Astrocyte of the hippocampus (primary cell): ENCODE data around the gene CCR7.

Experiments
- DNase-seq: peaks from one replicate; pipeline ENCODE4 v3.0.0; 2011; ENCODE audit warnings: low read depth, low spot score

Gene CCR7, protein sequence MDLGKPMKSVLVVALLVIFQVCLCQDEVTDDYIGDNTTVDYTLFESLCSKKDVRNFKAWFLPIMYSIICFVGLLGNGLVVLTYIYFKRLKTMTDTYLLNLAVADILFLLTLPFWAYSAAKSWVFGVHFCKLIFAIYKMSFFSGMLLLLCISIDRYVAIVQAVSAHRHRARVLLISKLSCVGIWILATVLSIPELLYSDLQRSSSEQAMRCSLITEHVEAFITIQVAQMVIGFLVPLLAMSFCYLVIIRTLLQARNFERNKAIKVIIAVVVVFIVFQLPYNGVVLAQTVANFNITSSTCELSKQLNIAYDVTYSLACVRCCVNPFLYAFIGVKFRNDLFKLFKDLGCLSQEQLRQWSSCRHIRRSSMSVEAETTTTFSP

DNA sequence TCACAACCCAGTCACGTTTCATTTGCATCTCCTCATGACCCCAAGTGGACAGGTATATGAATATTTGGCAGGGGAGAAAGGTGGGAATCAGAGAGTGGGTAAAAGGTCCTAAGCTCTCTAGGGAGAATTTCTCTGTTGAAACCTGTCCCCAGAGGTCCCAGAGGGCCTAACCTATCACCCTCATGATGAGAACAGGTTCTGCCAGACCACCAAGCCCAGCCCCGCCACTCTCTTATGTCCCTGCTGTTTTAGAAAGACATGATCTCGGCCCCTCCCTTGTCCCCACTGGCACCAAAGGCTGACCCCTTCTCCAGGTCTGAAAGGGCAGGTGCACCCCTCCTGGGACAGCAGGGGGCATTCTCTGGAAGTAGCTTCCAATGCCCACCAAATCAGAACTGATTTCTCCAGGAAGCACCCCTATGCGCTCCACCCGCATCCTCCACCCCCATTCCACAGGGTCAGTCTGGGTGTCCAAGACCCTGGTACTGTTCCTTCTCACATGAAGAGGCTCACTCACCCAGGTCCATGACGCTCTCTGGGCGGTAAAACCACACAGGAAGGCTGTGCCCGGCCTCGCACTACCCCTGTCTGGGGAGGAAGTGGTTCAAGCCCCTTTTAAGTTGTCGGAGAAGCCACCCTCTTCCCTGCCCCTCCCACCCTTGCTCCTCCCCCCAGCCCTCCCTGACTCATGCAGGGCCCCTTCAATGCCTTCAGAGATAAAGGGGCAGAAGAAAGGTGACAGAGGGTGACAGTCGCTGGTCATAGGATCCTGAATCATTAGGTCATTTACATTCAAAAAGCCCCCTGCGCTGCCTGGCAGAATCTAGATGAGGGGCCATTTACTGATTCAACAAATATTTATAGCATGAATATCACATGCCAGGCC lies at the start of gene CCR7:
CCR7 (minus strand) TSS at position 590 of the 886 bp plus-strand sequence; CDS start at position 527, 63 bp downstream.
- DNase-seq = no peak

DNA sequence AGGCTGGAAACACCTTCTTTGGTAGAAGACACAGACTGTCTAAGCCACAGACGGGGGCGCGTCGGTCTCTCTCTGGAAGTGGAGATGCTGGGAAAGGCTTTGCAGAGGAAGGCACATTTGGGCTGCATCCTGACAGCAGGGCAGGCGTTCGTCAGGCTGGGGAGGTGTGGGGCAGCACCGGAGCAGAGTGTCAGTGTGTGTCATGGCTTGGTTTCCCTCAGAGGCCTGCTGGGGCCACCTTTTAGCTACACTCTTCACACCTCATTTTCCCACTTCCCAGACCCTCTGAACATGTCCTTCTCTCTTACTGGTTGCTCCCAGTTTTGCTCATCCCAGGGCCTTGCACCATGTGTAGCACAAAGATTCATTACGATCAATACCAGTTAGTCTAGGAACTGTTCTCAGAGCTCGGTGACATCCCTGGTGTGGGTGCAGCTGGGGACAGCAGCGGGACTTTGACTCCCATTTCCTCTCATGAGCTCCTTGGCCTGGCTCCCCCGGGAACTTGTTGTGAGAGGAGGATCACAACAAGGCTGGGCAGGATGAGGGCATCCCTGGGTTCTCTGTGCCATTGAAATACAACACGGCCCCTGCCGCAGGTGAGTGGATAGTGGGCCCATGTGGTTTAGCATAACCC lies 49.3 kb upstream of the CCR7 start:
- no peak for DNase-seq

DNA sequence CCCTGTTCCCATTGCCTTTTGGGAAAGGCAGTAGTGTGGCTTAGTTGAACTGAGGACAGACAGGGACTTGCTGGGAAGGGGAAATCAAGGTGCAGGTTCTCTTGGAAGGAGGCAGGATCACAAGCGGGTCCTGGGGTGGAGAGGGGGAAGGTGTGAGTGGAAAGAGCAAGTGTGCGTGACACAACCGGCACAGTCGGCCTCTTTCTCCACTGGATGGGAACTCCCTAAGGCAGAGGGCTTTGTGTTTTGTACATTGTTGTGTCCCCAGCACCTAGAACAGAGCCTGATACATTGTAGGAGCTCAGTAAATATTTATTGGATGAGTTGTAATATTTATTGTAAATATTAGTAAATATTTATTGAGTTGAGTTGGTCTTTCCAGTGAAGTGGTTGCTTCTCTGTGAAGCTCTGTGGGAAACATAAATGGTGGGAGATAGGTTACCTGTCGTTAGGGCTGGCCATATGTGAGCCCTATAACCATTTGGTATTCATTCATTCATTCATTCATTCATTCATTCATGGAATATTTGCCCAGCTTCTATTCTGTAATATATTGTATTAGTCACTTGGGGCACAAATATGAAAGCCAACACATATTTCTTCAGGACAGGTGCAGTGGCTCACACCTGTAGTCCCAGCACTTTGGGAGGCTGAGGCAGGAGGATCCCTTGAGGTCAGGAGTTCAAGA lies 48.3 kb upstream of the CCR7 start:
- no peak for DNase-seq

DNA sequence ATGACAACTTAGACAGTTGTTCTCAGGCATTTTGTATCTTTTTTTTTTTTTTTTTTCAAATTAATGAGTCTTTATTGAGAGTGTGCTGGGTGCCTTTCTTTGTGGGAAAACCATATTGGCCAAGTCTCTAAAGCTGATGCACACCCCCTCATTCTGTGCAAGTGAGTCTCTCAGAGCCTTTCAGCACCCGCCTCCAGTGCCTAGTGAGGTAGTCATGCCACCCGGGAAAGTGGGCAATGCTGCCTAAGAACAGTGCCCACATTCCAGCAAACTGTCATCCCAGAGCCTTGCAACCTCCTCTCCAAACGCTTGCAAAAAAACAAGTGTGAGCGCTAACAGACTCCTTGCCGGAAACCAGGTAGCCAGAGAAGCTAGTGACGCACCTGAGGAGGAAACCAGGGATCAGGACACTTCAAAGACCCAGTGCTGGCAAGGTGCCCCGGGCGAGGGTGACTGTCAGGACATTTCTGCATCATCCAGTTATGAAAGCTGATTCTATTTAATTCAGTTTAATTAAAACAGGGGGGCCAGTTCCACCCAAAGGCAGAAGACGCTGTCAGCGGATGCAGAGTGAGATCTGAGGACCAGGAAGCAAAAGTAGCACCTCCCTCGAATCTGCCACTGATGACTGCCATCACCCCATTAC lies 47.5 kb upstream of the CCR7 start:
- DNase-seq = no peak

DNA sequence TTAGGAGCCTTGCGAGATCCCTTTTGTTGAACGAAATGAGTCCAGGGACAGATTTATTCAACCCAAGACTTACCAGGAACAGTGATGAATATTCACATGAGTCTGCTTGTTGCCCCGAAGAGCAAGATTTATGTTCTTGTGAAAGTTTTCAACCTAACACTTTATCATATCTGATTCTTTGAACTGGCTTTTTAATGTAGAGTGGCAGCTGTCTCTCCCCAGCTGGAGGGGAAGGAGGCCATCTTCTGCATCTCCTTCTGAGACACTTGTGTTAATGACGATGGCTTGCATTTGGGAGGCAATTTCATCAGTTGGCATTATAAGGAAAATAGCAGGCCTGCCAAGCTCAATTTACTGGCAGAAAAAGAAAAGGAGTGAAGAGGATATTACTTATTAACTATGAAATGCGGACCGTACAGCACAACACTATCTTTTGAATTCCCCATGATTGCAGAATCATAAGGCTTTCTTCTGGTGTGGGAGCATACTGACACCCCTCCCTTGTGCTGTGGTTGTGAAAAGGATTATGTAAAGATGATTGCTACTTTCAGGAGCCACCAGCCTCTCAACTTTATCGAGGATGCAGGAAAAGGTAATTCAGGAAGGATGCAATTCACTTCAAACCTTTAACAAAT lies 46.7 kb upstream of the CCR7 start:
- no peak for DNase-seq

DNA sequence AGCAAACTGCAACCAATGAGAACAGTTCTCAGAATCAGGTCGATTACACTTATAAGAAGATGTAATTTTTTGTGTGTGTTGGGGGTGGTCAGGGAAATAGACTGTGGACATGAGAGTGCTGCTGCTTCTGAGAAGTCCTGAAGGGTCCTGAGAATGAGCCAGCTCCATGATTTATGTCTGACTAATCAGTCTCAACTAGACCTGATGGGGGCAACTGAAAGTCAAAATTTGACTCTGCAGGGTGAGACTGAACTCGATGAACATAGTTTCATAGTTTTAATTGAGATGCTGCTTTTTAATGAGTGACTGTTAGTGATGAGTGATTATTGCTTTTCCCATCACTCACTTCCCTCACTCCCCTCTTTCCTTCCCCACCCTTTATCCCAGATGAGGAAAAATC lies 45.1 kb upstream of the CCR7 start:
- DNase-seq = no peak

DNA sequence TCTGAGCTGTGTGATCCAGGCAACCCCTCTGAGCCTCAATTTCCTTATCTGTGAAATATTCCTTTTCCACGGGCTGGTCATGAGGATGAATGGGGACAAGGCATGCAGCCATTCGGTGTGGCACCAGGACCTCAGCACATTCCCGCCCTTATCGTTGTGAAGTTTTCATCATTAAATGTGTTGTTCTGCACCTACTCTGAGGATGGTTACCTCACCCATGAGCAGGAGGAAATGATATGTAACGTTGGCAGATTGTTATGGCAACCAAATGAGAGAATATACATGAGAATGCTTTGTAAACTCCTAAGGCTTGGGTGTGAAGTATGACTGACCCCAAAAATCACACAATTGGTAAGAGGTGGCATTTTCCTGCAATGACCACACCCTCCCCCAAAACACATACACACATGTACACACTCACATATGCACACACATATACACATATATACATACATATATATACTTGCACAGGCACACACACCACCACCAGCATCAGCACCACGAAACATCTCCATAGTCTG lies 42.8 kb upstream of the CCR7 start:
- no peak for DNase-seq

DNA sequence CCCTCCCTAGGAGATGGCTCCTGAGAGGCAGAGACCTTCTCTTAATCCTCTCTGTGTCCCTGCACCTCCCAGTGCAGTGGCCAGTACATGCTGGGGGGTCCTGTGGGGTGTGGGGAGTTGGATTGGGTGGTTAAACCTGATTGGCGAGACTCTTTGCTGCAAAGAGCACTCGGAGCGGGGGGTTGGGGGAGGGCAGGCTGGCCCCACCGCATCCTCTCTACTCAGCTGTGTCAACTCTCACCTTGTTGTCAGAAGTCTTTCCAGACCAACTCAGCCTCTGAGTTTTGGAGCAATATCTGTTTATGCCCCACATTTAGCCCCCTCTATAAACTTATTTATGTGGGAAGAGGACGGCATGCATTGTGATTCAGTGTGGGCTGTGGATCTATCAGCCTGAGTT lies 42.4 kb upstream of the CCR7 start:
- no peak for DNase-seq

DNA sequence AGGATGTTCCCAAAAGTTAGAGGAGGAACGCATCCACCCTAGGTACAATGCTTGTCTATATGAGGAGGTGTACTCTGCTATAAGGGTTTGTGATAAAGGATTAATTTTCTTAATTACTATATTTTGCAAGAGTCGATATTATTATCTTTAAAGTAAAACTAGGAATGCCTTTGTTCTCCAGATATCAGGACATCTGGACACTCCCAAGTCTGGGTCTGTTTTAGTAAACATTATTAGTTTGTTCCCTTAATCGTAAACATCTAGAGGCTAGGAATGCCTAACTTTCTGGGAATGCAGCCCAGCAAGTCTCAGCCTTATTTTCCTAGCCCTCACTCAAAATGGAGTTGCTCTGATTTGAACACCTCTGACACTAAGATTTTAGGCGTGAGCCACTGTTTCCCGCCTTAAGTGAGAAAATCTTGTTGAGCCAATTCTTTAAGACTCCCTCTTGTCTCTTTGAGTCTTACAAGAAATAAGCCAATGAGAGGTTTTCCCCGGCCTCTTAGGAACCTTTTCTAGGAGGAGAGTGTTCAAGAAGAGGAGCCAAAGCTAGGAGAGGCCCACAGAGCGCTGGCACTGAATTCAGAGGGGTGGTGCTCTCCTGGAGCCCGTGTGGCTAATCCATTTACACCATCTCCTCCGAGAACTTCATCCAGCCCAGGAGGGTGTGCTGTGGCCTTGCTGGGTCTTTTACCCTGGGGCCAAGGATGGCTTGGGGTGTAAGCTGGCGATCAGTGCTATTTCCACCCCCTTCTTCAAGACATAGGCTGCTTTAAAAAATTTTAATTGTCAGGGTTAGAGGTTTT lies 41.5 kb upstream of the CCR7 start:
- no peak for DNase-seq

DNA sequence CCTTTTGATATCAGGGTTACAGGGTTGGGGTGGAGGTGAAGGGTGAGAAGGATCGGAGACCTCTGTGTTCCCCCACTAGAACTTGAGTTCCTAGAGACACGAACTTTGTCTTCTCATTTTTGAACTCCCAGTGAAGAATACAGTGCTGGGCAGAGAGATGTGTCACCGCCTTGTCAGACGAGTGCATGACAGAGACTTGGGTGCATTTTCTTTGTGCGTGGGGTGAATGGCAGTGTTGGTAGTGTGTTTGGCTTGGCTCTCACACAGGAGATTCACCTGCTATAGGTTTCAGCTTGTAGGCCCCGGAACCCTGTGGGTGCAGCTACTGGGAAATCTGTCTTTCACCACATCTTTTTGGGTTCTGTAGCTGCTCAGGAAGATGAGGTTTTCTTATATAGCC lies 40.0 kb upstream of the CCR7 start:
- no peak for DNase-seq

DNA sequence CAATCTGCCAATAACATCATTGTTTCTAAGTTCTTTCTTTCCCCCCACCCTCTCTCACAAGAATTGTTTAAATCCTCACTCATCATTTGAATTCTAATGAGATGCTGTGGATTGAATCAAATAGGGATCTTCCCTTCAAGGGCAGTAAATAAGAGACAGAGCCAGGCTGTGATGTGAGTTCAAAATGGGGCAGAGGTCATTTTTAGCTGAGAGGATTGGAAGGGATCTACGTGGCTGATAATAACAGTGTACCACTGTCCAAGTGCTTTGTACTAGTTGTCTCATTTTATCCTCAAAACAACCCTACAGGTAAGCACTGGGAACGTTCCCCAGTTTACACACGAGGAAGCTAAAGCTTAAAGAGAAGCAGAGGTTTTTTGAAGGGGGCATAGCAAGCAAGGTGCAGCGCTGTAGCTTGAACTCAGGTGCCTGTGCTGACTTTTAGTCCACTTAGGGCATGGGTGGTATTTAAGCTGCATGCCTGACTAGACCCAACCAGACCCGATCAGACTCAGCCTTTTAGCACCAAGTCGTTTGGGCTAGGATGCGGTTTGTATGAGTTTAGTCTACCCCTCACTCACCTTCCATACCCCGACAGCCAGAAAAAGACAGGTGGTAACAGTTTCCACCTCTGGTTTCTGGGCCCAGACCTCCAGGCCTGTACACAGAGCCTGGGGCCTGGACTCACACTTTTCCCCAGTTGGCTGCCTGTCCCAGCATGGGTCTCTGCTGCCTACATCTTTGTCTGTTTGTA lies 39.2 kb upstream of the CCR7 start:
- DNase-seq = no peak

DNA sequence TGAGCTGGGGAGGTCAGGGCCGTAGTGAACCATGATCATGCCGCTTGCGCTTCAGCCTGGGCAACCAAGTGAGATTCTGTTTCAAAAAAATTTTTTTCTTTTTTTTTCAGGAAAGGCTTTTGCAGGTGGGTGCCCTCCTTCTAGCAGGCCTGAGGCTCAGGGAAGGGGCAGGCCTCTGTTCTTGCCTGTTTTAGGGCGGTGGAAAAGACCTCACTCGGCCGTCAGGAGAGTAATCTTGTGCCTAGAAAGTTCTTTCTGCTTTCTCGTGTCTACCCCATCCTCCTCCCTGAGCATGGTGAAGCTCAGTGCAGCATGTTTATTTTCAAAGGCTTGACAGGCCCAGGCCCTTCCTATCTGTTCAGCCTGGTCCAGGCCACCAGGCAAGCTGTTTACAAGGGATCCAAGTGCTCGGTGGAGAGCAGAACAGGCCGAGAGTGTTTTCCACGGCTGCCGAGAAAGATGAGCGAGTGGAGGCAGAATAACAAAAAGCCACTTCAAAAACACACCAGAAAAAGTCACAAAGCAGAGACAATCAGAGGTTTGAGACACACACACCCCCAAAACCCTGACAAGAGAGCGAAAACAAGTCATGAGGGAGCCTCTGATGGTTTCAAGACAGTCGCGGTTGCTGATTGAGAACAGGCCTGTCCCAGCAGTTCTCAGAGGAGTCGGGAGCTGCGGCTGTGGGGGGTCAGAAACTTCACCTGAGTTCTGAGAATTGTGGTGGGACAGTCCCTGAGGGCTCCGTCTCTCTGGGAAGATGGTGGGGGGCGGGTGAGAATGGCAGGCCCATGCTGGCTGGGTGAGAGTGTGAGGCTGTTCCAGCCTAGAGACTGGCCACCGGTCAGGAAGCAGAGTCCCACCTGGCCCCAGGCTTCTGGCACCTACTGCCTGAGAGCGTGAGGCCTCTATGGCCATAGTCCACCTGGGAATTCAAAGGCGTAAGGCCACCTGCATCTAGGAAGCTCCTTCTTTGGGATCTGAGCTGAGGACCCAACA lies 37.5 kb upstream of the CCR7 start:
- DNase-seq = no peak

DNA sequence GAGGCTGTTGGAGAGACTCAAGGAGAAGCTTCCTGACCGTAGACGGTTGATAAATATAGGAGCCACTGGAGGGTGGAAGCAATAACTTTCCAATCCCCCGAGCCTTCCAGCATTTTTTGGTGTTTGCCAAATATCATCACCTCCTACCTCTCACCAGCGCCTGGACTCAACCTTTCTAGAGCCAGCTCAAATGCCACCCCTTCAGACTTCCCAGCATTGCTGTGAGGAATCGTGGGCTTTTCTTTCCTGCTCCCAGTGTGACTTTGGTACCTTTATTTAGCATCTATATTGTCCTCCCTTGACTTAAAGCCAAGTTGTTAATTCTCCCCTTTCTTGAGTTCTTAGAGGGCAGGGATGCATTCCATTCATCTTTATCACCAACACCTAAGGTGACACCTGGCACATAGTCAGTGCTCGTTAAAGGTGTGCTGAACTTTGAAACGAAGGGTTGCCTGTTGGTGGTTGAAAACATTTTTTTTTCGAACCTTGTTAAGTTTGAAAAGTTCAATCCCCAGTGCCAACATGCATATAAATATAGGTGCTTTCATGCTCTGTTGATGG lies 35.3 kb upstream of the CCR7 start:
- no peak for DNase-seq

DNA sequence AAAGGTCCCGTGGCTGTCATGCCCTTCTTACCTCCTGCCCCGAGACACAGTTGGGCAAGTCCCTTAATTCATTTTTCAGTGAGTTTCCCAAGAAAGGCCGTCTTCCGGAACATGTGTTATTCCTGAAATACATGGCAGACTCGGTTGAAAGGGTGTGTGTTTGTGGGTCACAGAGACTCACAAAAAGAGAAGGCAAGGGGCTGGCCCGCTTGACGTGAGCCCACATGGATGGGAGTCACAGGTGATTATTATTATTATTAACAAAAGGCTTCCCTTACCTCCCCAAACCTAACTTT lies 34.1 kb upstream of the CCR7 start:
- DNase-seq = no peak

DNA sequence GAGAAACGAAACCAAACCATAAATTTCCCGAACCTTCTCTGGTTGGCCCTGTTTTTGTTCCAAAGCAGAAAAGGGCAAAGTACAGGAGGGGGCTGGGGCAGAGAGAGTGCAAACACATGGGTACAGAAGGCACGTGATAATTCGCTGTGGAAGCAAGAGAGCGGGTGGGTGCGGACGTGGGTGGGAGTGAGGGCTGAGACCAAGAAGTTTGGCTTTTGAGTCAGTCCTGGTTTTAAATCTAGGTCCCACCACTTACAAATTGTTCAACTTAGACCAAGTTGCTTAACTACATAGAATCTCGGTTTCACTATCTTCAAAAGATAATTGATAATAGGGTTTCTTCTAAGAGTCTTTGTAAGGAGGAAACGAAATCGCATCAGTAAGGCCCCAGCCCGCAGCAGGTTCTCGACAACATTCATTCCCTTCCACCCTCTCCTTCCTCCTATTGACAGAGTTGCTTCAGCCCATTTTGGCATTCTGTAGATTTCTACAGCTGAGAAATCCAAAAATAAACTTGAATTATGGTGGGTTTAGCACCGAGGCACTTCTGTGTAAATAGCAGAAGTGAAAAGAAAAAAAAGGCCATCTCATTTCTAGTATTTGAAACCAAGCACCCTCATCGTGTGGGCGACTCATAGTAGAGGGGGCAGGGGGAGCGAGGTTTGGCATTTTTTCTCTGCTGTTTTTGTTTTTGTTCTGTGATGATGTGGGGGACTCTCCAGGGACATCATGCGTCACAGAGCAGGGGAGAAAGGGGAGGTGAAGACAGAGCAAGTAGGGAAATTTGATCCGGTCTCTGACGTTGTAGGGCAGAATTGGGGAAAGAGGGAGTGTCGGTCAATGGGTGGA lies 33.6 kb upstream of the CCR7 start:
- peak; percentile 21 for DNase-seq

DNA sequence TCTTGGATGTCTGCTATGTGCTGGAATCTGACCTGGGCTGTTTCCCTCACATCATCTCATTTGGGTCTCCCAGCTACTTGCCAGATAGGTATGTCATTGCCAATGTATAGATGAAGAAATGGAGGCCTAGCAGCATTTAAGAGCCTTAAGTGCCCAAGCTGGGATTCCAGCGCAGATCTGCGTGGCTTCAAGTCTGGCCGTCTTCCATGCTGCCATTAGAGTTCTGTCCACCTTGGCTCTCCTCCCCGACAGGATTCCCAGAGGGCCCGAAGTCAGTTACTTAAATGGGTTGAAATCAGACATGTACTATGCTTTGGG lies 33.0 kb upstream of the CCR7 start:
- DNase-seq = no peak
